H1 (cell line): Measurements from ENCODE around the gene GFOD1. TPM values are rescaled to one million over a fixed set of nuclear protein-coding genes. Genes with fewer than 3 reads are reported as not detected.

ENCODE experiments used
- CTCF ChIA-PET: fragments of 300-600 bp; sonication (Branson Sonifier 250); formaldehyde crosslinking; loops from one replicate; lab custom pipeline; 2021; ENCODE audit not compliant: partially characterized antibody; lab: Charles Lee
- POLR2A ChIA-PET: fragments of 300-600 bp; sonication (Branson Sonifier 250); formaldehyde crosslinking; loops from one replicate; lab custom pipeline; 2021; ENCODE audit warnings: inconsistent platforms; ENCODE audit not compliant: partially characterized antibody; lab: Charles Lee
- DNase-seq, 2 experiments: peaks; one replicate each; pipeline versions ENCODE4 v3.0.0 to v3.0.0-alpha.2; 2010 to 2022; ENCODE audit warnings: low spot score in 2 of 2, low read depth in 1 of 2, mixed read lengths in 1 of 2
- FAIRE-seq: peaks from 2 replicates; lab custom pipeline; 2011; peaks lifted over from hg19 to GRCh38; lab: Jason Lieb, UNC
- H2AFZ ChIP-seq: 2 replicates; pipeline ENCODE4 v1.8.1; 2012; ENCODE audit warnings: low read length, inconsistent platforms
- H2AK5ac ChIP-seq: 2 replicates; pipeline ENCODE4 v1.6.1; 2013; ENCODE audit warnings: low read depth, low read length
- H2BK120ac ChIP-seq: replicated peaks from 2 replicates; pipeline ENCODE3; 2013; ENCODE audit warnings: low read depth, low read length, inconsistent platforms
- H2BK12ac ChIP-seq: 2 replicates; pipeline ENCODE4 v1.6.1; 2013; ENCODE audit warnings: low read depth, low read length
- H2BK15ac ChIP-seq: 2 replicates; pipeline ENCODE4 v1.6.1; 2013; ENCODE audit warnings: low read length
- H2BK20ac ChIP-seq: 2 replicates; pipeline ENCODE4 v1.6.1; 2013; ENCODE audit warnings: low read length
- H2BK5ac ChIP-seq: 2 replicates; pipeline ENCODE4 v1.6.1; 2013; ENCODE audit warnings: low read depth, low read length
- H3K14ac ChIP-seq: 2 replicates; pipeline ENCODE4 v1.6.1; 2013; ENCODE audit warnings: inconsistent platforms; ENCODE audit not compliant: insufficient read length
- H3K18ac ChIP-seq: 2 replicates; pipeline ENCODE4 v1.6.1; 2013; ENCODE audit warnings: low read length; ENCODE audit errors: extremely low read depth
- H3K23ac ChIP-seq: 2 replicates; pipeline ENCODE4 v1.6.1; 2013; ENCODE audit warnings: inconsistent platforms; ENCODE audit not compliant: insufficient read length
- H3K23me2 ChIP-seq: 2 replicates; pipeline ENCODE4 v1.6.1; 2013; ENCODE audit warnings: low read depth, low read length
- H3K27ac ChIP-seq: 2 replicates; pipeline ENCODE4 v1.6.1; 2011; ENCODE audit warnings: low read depth, low read length, inconsistent platforms
- H3K27me3 ChIP-seq, 4 experiments: replicated peaks in 1 of 4; 1 replicate in 1 of 4; 2 replicates in 3 of 4; pipeline versions ENCODE4 v1.6.1 to v1.8.1; 2011 to 2013; ENCODE audit warnings: low read length in 3 of 4, mild to moderate bottlenecking in 3 of 4, inconsistent platforms in 2 of 4, mixed read lengths in 2 of 4, moderate library complexity in 1 of 4; ENCODE audit not compliant: control insufficient read depth in 3 of 4, insufficient read depth in 3 of 4; ENCODE audit errors: extremely low read depth in 1 of 4
- H3K36me3 ChIP-seq, 4 experiments: 2 replicates each; pipeline versions ENCODE4 v1.6.1 to v1.8.1; 2011 to 2013; ENCODE audit warnings: mild to moderate bottlenecking in 4 of 4, low read length in 3 of 4, moderate library complexity in 2 of 4, control low read depth in 1 of 4, inconsistent platforms in 1 of 4; ENCODE audit not compliant: insufficient read depth in 4 of 4, control insufficient read depth in 2 of 4
- H3K4ac ChIP-seq: replicated peaks from 2 replicates; pipeline ENCODE3; 2013; ENCODE audit warnings: low read length, low read depth, mixed read lengths, inconsistent platforms; ENCODE audit not compliant: insufficient read length
- H3K4me1 ChIP-seq, 4 experiments: replicated peaks in 1 of 4; 1 replicate in 1 of 4; 2 replicates in 3 of 4; pipeline versions ENCODE4 v1.6.1 to v1.8.1; 2011 to 2013; ENCODE audit warnings: low read length in 3 of 4, inconsistent platforms in 2 of 4, mixed read lengths in 1 of 4; ENCODE audit not compliant: insufficient read depth in 4 of 4, control insufficient read depth in 3 of 4
- H3K4me2 ChIP-seq, 2 experiments: 2 replicates each; pipeline versions ENCODE4 v1.6.1 to v1.8.1; 2011 to 2013; ENCODE audit warnings: low read depth in 2 of 2, low read length in 2 of 2, control low read depth in 1 of 2, inconsistent platforms in 1 of 2, mild to moderate bottlenecking in 1 of 2; ENCODE audit not compliant: insufficient read depth in 1 of 2
- H3K4me3 ChIP-seq, 4 experiments: fragments of 200-600, 300-600 bp in 1 of 4; sonication (generic), shearing (Covaris generic), sonication (Bioruptor Twin) in 1 of 4; 2 replicates each; pipeline versions ENCODE4 v1.5.1 to v1.8.1; 2011 to 2016; ENCODE audit warnings: low read length in 4 of 4, low read depth in 3 of 4, control low read depth in 2 of 4, inconsistent platforms in 2 of 4, mild to moderate bottlenecking in 2 of 4, mixed read lengths in 1 of 4, moderate library complexity in 1 of 4; ENCODE audit not compliant: insufficient read depth in 2 of 4; ENCODE audit errors: extremely low read depth in 1 of 4
- H3K56ac ChIP-seq: replicated peaks from 2 replicates; pipeline ENCODE3; 2013; ENCODE audit warnings: low read depth, mild to moderate bottlenecking, mixed read lengths, low read length, inconsistent platforms; ENCODE audit not compliant: insufficient read length
- H3K79me1 ChIP-seq: 2 replicates; pipeline ENCODE4 v1.6.1; 2013; ENCODE audit warnings: low read depth, low read length, control low read depth
- H3K79me2 ChIP-seq, 2 experiments: 2 replicates each; pipeline versions ENCODE4 v1.6.1 to v1.8.1; 2012 to 2013; ENCODE audit warnings: low read length in 2 of 2, mild to moderate bottlenecking in 2 of 2, inconsistent platforms in 1 of 2; ENCODE audit not compliant: insufficient read depth in 2 of 2, control insufficient read depth in 1 of 2
- H3K9ac ChIP-seq, 4 experiments: replicated peaks in 1 of 4; 1 replicate in 1 of 4; 2 replicates in 3 of 4; pipeline versions ENCODE4 v1.6.1 to v1.8.1; 2011 to 2013; ENCODE audit warnings: low read depth in 3 of 4, low read length in 3 of 4, control low read depth in 2 of 4, mild to moderate bottlenecking in 2 of 4, moderate library complexity in 2 of 4, inconsistent platforms in 1 of 4; ENCODE audit errors: extremely low read depth in 1 of 4
- H3K9me3 ChIP-seq, 2 experiments: 2 replicates each; pipeline versions ENCODE4 v1.6.1 to v1.8.1; 2012 to 2013; ENCODE audit warnings: mild to moderate bottlenecking in 2 of 2, moderate library complexity in 2 of 2, control low read depth in 1 of 2, inconsistent platforms in 1 of 2, low read depth in 1 of 2, low read length in 1 of 2, mixed read lengths in 1 of 2; ENCODE audit not compliant: insufficient read depth in 2 of 2
- H4K20me1 ChIP-seq, 2 experiments: replicated peaks in 1 of 2; 2 replicates each; pipeline versions ENCODE3 to v1.8.1; 2011 to 2013; ENCODE audit warnings: inconsistent platforms in 2 of 2, low read length in 2 of 2, mild to moderate bottlenecking in 1 of 2; ENCODE audit not compliant: insufficient read depth in 2 of 2, control insufficient read depth in 1 of 2
- H4K5ac ChIP-seq: 2 replicates; pipeline ENCODE4 v1.6.1; 2013; ENCODE audit warnings: low read length, low read depth, mixed read lengths, inconsistent platforms; ENCODE audit not compliant: insufficient read length
- H4K8ac ChIP-seq: 2 replicates; pipeline ENCODE4 v1.8.0; 2013; ENCODE audit warnings: mild to moderate bottlenecking, moderate library complexity, low read length, inconsistent platforms; ENCODE audit not compliant: insufficient read depth; ENCODE audit errors: extremely low read depth
- H4K91ac ChIP-seq: replicated peaks from 2 replicates; pipeline ENCODE3; 2013; ENCODE audit warnings: low read length, mixed read lengths, inconsistent platforms; ENCODE audit not compliant: insufficient read length
- ASH2L ChIP-seq: fragments of 200-600, 300-600 bp; sonication (generic); IDR thresholded peaks from one replicate; pipeline ENCODE4 v1.7.1; 2017; ENCODE audit warnings: low read length
- CTCF ChIP-seq, 3 experiments: IDR thresholded peaks; 1 replicate in 2 of 3; 2 replicates in 1 of 3; pipeline versions ENCODE4 v1.5.1 to v1.6.1; 2011; ENCODE audit warnings: low read length in 3 of 3, mild to moderate bottlenecking in 3 of 3, inconsistent platforms in 2 of 3, low read depth in 1 of 3, moderate library complexity in 1 of 3; ENCODE audit not compliant: insufficient read depth in 1 of 3; ENCODE audit errors: control extremely low read depth in 1 of 3
- JUND ChIP-seq: IDR thresholded peaks from 2 replicates; pipeline ENCODE4 v1.6.1; 2011; ENCODE audit warnings: mild to moderate bottlenecking, improper control_type of control experiment, low read length
- POLR2A ChIP-seq, 2 experiments: IDR thresholded peaks; 1 replicate in 1 of 2; 2 replicates in 1 of 2; pipeline ENCODE4 v1.6.1; 2011; ENCODE audit warnings: low read depth in 2 of 2, low read length in 2 of 2, mild to moderate bottlenecking in 2 of 2; ENCODE audit errors: control extremely low read depth in 1 of 2
- POLR2AphosphoS5 ChIP-seq: IDR thresholded peaks from 2 replicates; pipeline ENCODE4 v1.6.1; 2011; ENCODE audit warnings: low read depth, low read length
- SUZ12 ChIP-seq: fragments of 200-600 bp; sonication (generic); IDR thresholded peaks from 2 replicates; pipeline ENCODE4 v1.6.1; 2012; ENCODE audit warnings: mild to moderate bottlenecking, inconsistent platforms, low read length, moderate library complexity, mixed read lengths
- TAF1 ChIP-seq: IDR thresholded peaks from 2 replicates; pipeline ENCODE4 v1.6.1; 2011; ENCODE audit warnings: mild to moderate bottlenecking, low read depth, low read length
- TBP ChIP-seq: IDR thresholded peaks from 2 replicates; pipeline ENCODE4 v1.6.1; 2011; ENCODE audit warnings: low read depth, low read length, improper control_type of control experiment
- WGBS, 2 experiments: shearing (Covaris generic) in 1 of 2; methylation state at CpG; one replicate each; pipeline versions ENCODE4 v1.1.6 to v1.1.7; 2013 to 2015; ENCODE audit warnings: low lambda C conversion rate in 2 of 2, mixed read lengths in 2 of 2, inconsistent platforms in 1 of 2, low coverage in 1 of 2, missing lambda C conversion rate in 1 of 2; ENCODE audit not compliant: insufficient replicate concordance in 2 of 2, insufficient coverage in 1 of 2, insufficient read length in 1 of 2; ENCODE audit errors: extremely low coverage in 1 of 2, missing lambda C conversion rate in 1 of 2; 5-methylcytosine and 5-hydroxymethylcytosine counted together
- polyA plus RNA-seq, 7 experiments: library from polyadenylated mRNA; depleted of rRNA in 3 of 7; stranded (reverse) in 5 of 7; unstranded in 2 of 7; fragments of >200 nt in 5 of 7; fragments of 200-250 nt in 2 of 7; gene quantifications; 1 replicate in 5 of 7; 2 replicates in 1 of 7; 4 replicates in 1 of 7; pipeline versions ENCODE4 v1.2.1 to v1.2.3, GENCODE V29; 2011 to 2013; ENCODE audit warnings: missing spikeins in 2 of 7, mixed read lengths in 2 of 7
- total RNA-seq: library from RNA; stranded (reverse); fragmentation: NEBNext Ultra II Directional; extraction: Animal tissue kit (Norgen Biotek cat#: 25700); gene quantifications from 2 replicates; pipeline ENCODE4 v1.2.1, GENCODE V29; 2021
- TF ChIP-seq, protein P1 (sequence below): IDR thresholded peaks from 2 replicates; pipeline ENCODE4 v1.6.1; 2012; ENCODE audit warnings: low read length, inconsistent platforms

GFOD1 gene
- total and polyA plus RNA-seq, 2 of the 8 experiments (the other 6 are each of a cell fraction or from before 2014, with no cell fraction given) = 2.5 to 8.8 TPM

DNA sequence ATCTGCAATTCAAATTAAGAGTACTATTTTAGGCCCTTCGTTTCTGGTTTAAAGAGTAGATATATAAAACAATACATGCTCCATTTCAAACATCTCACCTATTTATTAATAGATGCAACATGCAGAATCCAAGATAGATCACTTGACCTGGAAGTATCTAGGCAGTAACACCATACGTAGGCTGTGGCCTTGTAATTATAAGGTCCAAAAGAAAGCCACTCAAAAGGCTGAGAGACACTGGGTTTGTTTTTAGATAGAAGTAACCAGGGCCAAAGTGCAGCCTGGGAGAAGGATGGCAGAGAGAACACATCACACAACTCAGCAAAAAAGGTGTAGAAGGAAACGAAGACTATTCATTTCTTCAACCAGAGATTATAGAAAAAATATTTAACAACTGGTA, 8.4 kb upstream of the GFOD1 start:
- no peak overlapping the region for H3K14ac ChIP-seq
- H3K56ac ChIP-seq = no peak overlapping the region
- no peak overlapping the region for H3K4ac ChIP-seq
- H3K23me2 ChIP-seq = no peaks in the 10 kb centered on the region
- no peaks in the 10 kb centered on the region for H3K27me3 ChIP-seq
- CTCF ChIA-PET = interaction anchor here (0.7 to 1.4 kb wide), 3 partner anchors 23 to 77 kb away, joined by 3 read pairs; no protein-coding TSS in a partner anchor
- H3K79me1 ChIP-seq = no peaks in the 10 kb centered on the region
- H4K91ac ChIP-seq = no peak overlapping the region
- POLR2A ChIA-PET = interaction anchor here (0.6 to 2.8 kb wide), 2 partner anchors 15 to 40 kb away, joined by 4 to 6 read pairs; no protein-coding TSS in a partner anchor
- no peaks in the 10 kb centered on the region for H3K36me3 ChIP-seq
- no peak overlapping the region for H3K9ac ChIP-seq
- peak overlapping the region; percentile 10; the same call in 1 of the 2 replicates for H2BK15ac ChIP-seq
- no peak overlapping the region for H2BK5ac ChIP-seq
- H3K4me3 ChIP-seq = no peak overlapping the region
- no peak overlapping the region for H3K27ac ChIP-seq
- H4K20me1 ChIP-seq = no peaks in the 10 kb centered on the region
- no peak overlapping the region for H4K5ac ChIP-seq
- no peak overlapping the region for H3K23ac ChIP-seq
- no peaks in the 10 kb centered on the region for H3K79me2 ChIP-seq
- no peak for FAIRE-seq
- no peak overlapping the region for H3K18ac ChIP-seq
- H2AFZ ChIP-seq = peak overlapping the region; percentile 48; the same call in 1 of the 2 replicates
- H2BK12ac ChIP-seq = no peak overlapping the region
- no peak overlapping the region for H4K8ac ChIP-seq
- peaks cover 0 to 11% (median 5%) of the 10 kb centered on the region in 4 experiments; a peak in 4 of 7 replicates for H3K4me1 ChIP-seq
- H2BK120ac ChIP-seq = no peak overlapping the region
- H2AK5ac ChIP-seq = no peak overlapping the region
- no peak for DNase-seq
- no peaks in the 10 kb centered on the region for H3K9me3 ChIP-seq
- H3K4me2 ChIP-seq = no peak overlapping the region
- WGBS, 2 experiments = 64% methylated on average over 3 of the region's 3 CpGs; no CpG with 5 or more reads in 1 of the 2 experiments
- no peak overlapping the region for H2BK20ac ChIP-seq
- TF ChIP-seq JUND = no peak
- TF ChIP-seq TAF1 = no peak
- TF ChIP-seq POLR2A (IDR thresholded peaks at IDR 0.05; ENCODE audit: control extremely low read depth in 1 of 2, low read depth in 2 of 2, low read length in 2 of 2) = no peak
- TF ChIP-seq, protein P1, sequence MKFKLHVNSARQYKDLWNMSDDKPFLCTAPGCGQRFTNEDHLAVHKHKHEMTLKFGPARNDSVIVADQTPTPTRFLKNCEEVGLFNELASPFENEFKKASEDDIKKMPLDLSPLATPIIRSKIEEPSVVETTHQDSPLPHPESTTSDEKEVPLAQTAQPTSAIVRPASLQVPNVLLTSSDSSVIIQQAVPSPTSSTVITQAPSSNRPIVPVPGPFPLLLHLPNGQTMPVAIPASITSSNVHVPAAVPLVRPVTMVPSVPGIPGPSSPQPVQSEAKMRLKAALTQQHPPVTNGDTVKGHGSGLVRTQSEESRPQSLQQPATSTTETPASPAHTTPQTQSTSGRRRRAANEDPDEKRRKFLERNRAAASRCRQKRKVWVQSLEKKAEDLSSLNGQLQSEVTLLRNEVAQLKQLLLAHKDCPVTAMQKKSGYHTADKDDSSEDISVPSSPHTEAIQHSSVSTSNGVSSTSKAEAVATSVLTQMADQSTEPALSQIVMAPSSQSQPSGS = no peak
- TF ChIP-seq POLR2AphosphoS5 = no peak
- TF ChIP-seq ASH2L = no peak
- no peak for TF ChIP-seq SUZ12
- TF ChIP-seq CTCF (IDR thresholded peaks at IDR 0.05; ENCODE audit: control extremely low read depth in 1 of 3, insufficient read depth in 1 of 3, low read depth in 1 of 3, low read length in 3 of 3) = no peak
- TF ChIP-seq TBP = no peak
